Measurements from ENCODE around the gene FOXJ2. TPM values are rescaled to one million over a fixed set of nuclear protein-coding genes. Genes with fewer than 3 reads are reported as not detected.

The FOXJ2 gene
- total RNA-seq, 4 donors from 2014 or later = 7.4 to 37.7 (median 10.8) TPM

DNA sequence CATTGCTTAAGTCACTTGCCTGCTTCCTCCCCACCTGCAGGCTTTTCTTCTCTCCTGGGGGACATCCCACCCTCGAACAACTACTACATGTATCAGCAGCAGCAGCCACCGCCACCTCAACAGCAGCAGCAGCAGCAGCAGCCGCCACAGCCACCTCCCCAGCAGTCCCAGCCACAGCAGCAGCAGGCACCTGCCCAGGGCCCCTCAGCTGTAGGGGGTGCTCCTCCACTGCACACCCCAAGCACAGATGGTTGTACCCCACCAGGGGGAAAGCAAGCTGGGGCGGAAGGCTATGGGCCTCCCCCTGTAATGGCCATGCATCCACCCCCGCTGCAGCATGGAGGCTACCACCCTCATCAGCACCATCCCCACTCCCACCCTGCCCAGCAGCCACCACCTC is 15.3 kb downstream of the FOXJ2 start:
- H3K4me3 ChIP-seq = no peak overlapping the region
- H3K36me3 ChIP-seq = no peaks in the 10 kb centered on the region
- no peak for DNase-seq
- no peak for TF ChIP-seq POLR2A (IDR thresholded peaks at IDR 0.05)
- TF ChIP-seq CTCF (IDR thresholded peaks at IDR 0.05) = no peak
- H3K9me3 ChIP-seq = no peaks in the 10 kb centered on the region
- no peaks in the 10 kb centered on the region for H3K4me1 ChIP-seq
- no peak overlapping the region for H3K27ac ChIP-seq
- no peaks in the 10 kb centered on the region for H3K27me3 ChIP-seq
- intact Hi-C loops (cut with DNase I; ENCODE audit: low total_unique reads) = no loop called here

DNA sequence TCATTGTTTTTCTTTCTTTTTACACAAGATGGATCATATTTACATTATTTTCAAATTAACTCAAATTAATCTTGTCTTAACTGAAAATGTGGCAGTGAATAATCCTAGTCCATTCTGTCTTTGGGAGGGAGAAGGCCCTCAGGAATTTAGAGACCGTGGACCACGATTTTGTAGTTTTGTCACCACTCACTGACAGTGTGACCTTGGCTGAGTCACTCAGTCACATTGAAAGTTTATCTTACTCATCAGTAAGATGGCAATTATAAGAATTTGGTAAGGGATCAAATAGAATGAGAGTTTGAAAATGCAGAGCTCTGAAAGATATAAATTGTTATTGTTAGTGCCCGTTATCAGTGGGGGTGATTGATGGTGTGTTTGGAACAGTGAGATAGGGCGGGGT is 16.4 kb downstream of the FOXJ2 start:
- H3K36me3 ChIP-seq = no peaks in the 10 kb centered on the region
- intact Hi-C loops (cut with DNase I; ENCODE audit: low total_unique reads) = no loop called here
- H3K4me1 ChIP-seq = no peaks in the 10 kb centered on the region
- no peak overlapping the region for H3K27ac ChIP-seq
- H3K4me3 ChIP-seq = no peak overlapping the region
- no peak for DNase-seq
- TF ChIP-seq POLR2A (IDR thresholded peaks at IDR 0.05) (no peak), CTCF (IDR thresholded peaks at IDR 0.05) (no peak)
- no peaks in the 10 kb centered on the region for H3K9me3 ChIP-seq
- H3K27me3 ChIP-seq = no peaks in the 10 kb centered on the region

DNA sequence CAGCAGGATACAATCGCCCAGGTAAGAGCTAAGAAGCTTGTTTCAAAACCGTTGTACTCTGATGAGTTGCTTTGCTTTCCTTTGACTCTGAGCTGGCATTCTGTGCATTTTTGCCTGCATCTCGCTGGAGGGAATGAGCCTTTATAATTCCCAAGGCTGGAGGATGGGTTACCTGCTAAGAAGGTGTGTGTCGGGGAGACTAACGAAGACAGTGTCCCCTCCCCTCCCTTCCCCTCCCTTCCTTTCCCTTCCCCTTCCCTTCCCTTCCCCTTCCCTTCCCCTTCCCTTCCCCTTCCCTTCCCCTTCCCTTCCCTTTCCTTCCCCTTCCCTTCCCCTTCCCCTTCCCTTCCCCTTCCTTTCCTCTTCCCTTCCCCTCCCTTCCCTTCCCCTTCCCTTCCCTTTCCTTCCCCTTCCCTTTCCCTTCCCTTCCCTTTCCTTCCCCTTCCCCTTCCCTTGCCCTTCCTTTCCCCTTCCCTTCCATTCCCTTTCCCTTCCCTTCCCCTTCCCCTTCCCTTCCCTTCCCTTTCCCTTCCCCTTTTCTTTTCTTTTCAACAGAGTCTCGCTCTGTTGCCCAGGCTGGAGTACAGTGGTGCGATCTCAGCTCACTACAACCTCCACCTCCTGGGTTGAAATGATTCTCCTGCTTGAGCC is 18.2 kb downstream of the FOXJ2 start:
- no peak overlapping the region for H3K27ac ChIP-seq
- TF ChIP-seq CTCF (IDR thresholded peaks at IDR 0.05) = no peak
- TF ChIP-seq POLR2A (IDR thresholded peaks at IDR 0.05) = no peak
- no peaks in the 10 kb centered on the region for H3K27me3 ChIP-seq
- intact Hi-C loops (cut with DNase I; ENCODE audit: low total_unique reads) = no loop called here
- no peak for DNase-seq
- no peaks in the 10 kb centered on the region for H3K4me1 ChIP-seq
- no peak overlapping the region for H3K4me3 ChIP-seq
- no peaks in the 10 kb centered on the region for H3K9me3 ChIP-seq
- no peaks in the 10 kb centered on the region for H3K36me3 ChIP-seq

DNA sequence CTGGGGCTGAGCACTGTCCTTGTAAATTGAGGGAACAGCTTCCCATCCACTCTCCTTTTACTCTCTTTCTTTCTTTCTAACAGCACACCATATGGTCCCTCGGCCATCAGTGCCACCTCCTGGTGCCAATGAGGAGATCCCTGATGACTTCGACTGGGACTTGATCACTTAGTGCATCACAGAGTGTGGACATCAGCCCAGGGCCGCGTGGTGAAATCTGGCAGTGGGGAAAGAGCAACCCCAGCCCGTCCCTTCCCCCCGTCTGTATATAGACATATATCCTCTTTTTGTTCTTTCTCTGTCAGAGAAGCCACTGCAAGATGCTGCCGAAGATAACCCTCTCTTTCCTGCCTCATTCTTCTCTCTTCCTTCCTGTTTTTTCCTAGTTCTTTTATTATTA is 20.2 kb downstream of the FOXJ2 start:
- DNase-seq = no peak

DNA sequence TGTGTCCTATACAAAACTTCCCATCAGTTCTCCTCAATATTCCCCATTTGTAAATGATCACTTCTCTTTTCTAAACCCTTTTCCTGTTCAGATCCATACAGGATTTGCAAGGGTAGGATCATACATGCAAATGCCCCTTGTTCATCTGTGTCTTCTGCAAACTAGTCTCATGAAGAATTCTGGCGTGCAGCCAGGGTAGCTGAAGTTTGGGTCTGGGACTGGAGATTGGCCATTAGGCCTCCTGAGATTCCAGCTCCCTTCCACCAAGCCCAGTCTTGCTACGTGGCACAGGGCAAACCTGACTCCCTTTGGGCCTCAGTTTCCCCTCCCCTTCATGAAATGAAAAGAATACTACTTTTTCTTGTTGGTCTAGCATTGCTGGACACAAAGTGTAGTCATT is 22.3 kb downstream of the FOXJ2 start:
- intact Hi-C loops (cut with DNase I; ENCODE audit: low total_unique reads) = no loop called here
- DNase-seq = no peak

More for the DNA sequence above, 20.2 kb downstream of the FOXJ2 start:
- Histone ChIP-seq H3K4me1 (no peaks in the 10 kb centered on the region), H3K27ac (no peak overlapping the region), H3K36me3 (no peaks in the 10 kb centered on the region), H3K4me3 (no peak overlapping the region), H3K27me3 (no peaks in the 10 kb centered on the region), H3K9me3 (no peaks in the 10 kb centered on the region)
- intact Hi-C loops (cut with DNase I; ENCODE audit: low total_unique reads) = no loop called here
- TF ChIP-seq POLR2A (IDR thresholded peaks at IDR 0.05) = no peak

More for the DNA sequence above, 22.3 kb downstream of the FOXJ2 start:
- H3K4me1 ChIP-seq = no peaks in the 10 kb centered on the region
- TF ChIP-seq POLR2A (IDR thresholded peaks at IDR 0.05) (no peak), CTCF (IDR thresholded peaks at IDR 0.05) (no peak)
- no peak overlapping the region for H3K4me3 ChIP-seq
- H3K36me3 ChIP-seq = no peaks in the 10 kb centered on the region
- H3K27me3 ChIP-seq = no peaks in the 10 kb centered on the region
- no peaks in the 10 kb centered on the region for H3K9me3 ChIP-seq
- H3K27ac ChIP-seq = no peak overlapping the region

All from uterus (tissue), 4 donors.